Measurements from ENCODE around the gene TNS3. TPM values are rescaled to one million over a fixed set of nuclear protein-coding genes. Genes with fewer than 3 reads are reported as not detected.

Gene TNS3
- total RNA-seq, 1 donor from 2014 or later = 120 TPM

DNA sequence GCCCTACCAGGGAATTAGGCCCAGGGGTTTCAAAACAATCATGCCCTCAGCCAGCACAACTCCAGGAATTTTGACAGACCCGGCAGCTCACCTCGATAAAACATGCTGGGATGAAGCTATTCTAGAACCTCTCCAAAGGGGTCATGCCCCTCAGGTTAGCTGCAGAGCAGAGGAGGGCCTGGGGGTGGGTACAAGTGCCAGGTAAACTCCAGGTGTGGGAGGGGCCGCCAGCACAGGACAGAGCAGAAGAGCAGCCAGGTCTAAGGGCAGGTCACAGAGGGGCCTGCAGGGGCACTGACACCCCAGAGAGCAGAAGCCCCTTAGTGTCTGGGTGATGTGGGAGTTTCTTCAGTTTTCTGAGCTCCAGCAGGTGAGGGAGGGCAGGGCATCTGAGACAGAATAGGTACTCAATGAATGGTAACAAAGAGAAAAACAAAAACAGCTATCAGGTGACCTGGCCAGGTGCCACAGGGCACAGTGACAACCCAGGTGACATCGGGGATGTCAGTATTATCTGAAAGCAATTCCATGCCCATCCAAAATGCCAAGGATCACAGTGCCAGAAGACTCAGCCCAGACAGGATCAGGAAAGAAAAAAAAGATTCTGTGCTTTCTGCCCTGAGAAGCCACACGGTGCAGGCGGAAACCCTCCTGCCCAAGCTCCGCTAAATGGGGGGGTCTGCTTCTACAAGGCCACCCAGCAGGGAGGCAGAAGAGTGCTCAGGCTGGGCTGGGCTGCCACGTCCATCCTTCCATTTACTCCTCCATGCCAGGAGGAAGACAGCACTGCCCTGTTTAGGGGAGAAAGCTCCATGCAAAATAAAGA lies 104.5 kb downstream of the TNS3 start:
- Mint-ChIP-seq H3K36me3 (ENCODE audit: insufficient read depth) (no peaks in the 10 kb centered on the region), H3K4me3 (ENCODE audit: low read depth) (no peak overlapping the region), H3K4me1 (ENCODE audit: low read depth) (peaks cover 55% of the 10 kb centered on the region), H3K9me3 (ENCODE audit: low read depth) (no peaks in the 10 kb centered on the region), H3K27ac (no peak overlapping the region), H3K27me3 (no peaks in the 10 kb centered on the region)
- TF ChIP-seq, protein P1, sequence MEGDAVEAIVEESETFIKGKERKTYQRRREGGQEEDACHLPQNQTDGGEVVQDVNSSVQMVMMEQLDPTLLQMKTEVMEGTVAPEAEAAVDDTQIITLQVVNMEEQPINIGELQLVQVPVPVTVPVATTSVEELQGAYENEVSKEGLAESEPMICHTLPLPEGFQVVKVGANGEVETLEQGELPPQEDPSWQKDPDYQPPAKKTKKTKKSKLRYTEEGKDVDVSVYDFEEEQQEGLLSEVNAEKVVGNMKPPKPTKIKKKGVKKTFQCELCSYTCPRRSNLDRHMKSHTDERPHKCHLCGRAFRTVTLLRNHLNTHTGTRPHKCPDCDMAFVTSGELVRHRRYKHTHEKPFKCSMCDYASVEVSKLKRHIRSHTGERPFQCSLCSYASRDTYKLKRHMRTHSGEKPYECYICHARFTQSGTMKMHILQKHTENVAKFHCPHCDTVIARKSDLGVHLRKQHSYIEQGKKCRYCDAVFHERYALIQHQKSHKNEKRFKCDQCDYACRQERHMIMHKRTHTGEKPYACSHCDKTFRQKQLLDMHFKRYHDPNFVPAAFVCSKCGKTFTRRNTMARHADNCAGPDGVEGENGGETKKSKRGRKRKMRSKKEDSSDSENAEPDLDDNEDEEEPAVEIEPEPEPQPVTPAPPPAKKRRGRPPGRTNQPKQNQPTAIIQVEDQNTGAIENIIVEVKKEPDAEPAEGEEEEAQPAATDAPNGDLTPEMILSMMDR (IDR thresholded peaks at IDR 0.05; ENCODE audit: unreplicated experiment) = no peak
- DNase-seq (ENCODE audit: low spot score, unreplicated experiment) = no peak

DNA sequence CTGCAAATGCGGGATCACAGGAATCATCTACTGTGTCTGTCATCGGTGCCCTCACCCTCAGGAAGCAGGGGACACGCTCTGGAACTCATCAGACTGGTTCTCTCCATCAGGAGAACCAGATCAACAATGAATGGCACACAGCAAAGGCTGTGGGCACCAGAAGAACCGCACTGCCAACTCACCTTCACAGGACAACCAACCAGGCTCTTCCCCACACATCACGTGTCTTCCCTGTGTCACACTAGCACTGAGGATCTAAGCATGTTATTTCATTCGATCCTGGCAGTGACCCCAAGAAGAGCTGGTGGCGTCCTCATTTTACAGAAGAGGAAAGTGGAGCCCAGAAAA lies 106.1 kb downstream of the TNS3 start:
- Mint-ChIP-seq H3K36me3 (ENCODE audit: insufficient read depth) (no peaks in the 10 kb centered on the region), H3K4me1 (ENCODE audit: low read depth) (peaks cover 55% of the 10 kb centered on the region), H3K27ac (peak overlapping the region; percentile 62), H3K27me3 (no peaks in the 10 kb centered on the region), H3K4me3 (ENCODE audit: low read depth) (no peak overlapping the region), H3K9me3 (ENCODE audit: low read depth) (no peaks in the 10 kb centered on the region)
- TF ChIP-seq, protein P1 (IDR thresholded peaks at IDR 0.05; ENCODE audit: unreplicated experiment) = no peak
- no peak for DNase-seq (ENCODE audit: low spot score, unreplicated experiment)

DNA sequence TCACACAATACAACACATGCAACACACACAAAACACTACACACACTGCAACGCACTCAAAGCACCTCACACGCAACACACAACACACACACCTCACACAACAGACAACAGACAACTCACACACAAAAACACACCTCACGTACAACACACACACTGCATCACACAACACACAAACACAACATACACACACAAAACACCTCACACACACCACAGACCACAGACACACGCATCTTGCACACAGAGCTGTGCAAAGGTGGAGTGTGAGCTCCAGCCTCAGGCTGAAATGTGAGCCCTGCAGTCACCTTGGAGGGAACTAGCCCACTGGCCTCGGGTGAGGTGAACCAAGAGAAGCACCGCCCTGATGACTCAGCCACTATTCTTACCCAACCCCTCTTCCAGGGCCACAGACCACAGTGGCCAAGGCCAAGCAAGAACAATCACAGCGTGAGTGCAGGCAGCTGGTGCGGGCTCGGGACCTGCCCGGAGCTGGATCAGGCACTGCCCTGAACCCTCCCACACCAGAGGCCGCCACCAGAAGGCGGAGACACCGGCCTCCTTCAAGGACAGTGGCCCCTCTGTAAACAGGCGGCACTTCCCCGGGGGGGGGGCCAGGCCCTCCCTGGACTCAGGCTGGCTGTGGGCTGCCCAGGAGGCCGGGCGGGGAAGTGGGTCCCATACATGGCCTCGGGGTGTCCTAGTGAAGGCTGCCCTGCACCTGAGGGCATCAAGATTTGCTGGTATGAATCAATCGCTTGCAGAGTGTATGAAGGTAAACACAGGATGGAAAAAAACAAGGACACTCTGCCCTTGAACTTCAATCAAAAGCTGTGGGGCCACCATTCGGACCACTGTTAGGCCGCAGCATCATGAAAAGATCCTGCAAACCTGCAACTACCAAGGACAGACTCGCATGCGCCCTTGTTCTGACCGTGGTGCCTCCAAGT lies 106.7 kb downstream of the TNS3 start:
- TF ChIP-seq, protein P1 (IDR thresholded peaks at IDR 0.05; ENCODE audit: unreplicated experiment) = no peak
- Mint-ChIP-seq H3K4me1 (ENCODE audit: low read depth) (peaks cover 55% of the 10 kb centered on the region), H3K4me3 (ENCODE audit: low read depth) (no peak overlapping the region), H3K36me3 (ENCODE audit: insufficient read depth) (no peaks in the 10 kb centered on the region), H3K27me3 (no peaks in the 10 kb centered on the region), H3K27ac (peak overlapping the region; percentile 62), H3K9me3 (ENCODE audit: low read depth) (no peaks in the 10 kb centered on the region)
- DNase-seq (ENCODE audit: low spot score, unreplicated experiment) = peak; percentile 39

DNA sequence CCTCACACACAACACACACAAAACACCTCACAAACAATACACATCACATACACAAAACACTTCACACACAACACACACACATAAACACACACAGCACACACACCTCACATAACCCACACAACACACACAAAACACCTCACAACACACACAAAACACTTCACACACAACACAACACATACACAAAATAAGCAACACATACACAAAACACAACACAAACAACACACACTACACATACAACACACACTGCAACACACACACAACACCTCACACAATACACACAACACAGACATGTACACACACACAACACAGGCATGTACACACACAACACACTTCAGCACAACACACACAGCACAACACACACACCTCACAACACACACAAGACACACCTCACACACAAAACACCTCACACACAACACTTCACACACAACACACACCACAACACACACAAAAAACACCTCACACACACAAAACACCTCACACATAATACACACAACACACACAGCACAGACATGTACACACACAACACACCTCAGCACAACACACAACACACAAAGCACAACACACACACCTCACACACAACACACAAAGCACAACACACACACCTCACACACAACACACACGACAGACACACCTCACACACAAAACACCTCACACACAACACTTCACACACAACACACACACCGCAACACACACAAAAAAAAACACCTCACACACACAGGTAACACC lies 107.5 kb downstream of the TNS3 start:
- peaks cover 50% of the 10 kb centered on the region for H3K4me1 Mint-ChIP-seq (ENCODE audit: low read depth)
- H3K9me3 Mint-ChIP-seq (ENCODE audit: low read depth) = no peaks in the 10 kb centered on the region

More for the DNA sequence above, 107.5 kb downstream of the TNS3 start:
- Mint-ChIP-seq H3K27ac (no peak overlapping the region), H3K27me3 (no peaks in the 10 kb centered on the region), H3K4me3 (ENCODE audit: low read depth) (no peak overlapping the region), H3K36me3 (ENCODE audit: insufficient read depth) (no peaks in the 10 kb centered on the region)
- TF ChIP-seq, protein P1 (IDR thresholded peaks at IDR 0.05; ENCODE audit: unreplicated experiment) = no peak
- DNase-seq (ENCODE audit: low spot score, unreplicated experiment) = no peak

Measured in progenitor cell of endocrine pancreas (in vitro differentiated cells).